ENCODE data around the gene AP1M1. TPM values are rescaled to one million over a fixed set of nuclear protein-coding genes. Genes with fewer than 3 reads are reported as not detected.

AP1M1 gene
- polyA plus RNA-seq, 4 donors: 56.4 to 69.1 (median 62.5) TPM

DNA sequence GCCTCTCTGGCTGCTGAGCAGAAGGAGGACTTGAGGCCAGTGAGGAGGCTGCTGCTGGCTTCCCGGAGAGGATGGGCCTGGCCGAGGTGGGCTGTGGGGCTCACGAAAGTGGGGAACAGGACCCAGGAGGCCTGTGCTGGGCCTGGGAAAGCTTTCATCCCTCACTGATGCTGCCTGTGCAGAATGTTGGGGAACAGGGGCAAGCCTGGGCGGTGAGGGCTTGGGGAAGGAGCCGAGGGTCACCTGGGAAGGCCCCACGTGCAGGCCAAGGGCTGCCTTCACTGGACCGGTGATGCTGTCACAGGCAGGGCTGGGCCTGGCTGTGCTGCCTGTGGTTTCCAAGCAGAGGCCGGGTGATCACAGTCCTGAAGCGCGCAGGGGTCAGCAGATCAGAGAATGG, 9.4 kb downstream of the AP1M1 start:
- no peak for DNase-seq (ENCODE audit: low read depth in 4 of 4, low spot score in 2 of 4)

- no peak for DNase-seq (ENCODE audit: low read depth in 4 of 4, low spot score in 2 of 4)
These were observed 9.8 kb downstream of the AP1M1 start for GRCh38 chr19:16207490-16208025.

DNA sequence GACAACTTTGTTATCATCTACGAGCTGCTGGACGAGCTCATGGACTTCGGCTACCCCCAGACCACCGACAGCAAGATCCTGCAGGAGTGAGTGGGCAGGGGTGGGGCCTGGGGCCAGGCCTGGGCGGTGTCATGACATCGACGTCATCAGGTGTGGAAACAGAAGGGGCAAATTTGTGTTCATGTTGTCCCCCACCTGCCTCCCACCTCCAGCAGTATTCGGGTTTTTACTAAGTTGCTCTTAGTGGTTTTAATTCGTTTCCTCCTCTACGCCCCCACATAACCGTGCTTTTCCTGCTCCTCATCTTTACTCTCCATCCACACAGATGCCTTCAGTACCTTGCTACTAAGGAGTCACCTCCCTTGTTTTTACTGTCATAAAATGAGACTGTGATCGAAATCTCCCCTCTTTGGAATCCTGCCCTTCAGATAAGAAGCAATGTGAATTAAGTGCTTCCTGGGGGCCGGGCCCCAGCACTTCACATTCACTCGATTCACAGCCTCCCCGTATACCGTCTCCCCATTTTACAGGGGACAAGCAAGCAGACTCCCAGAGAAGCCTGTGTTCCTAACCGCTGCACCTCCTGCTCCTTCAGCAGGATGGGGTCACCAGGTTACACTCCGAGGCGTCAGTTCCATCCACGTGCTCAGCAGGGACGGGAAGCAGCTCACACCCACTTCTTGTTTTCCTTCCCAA, 10.5 kb downstream of the AP1M1 start:
- DNase-seq (ENCODE audit: low read depth in 4 of 4, low spot score in 2 of 4): no peak

- DNase-seq (ENCODE audit: low read depth in 4 of 4, low spot score in 2 of 4): no peak
These were observed 11.3 kb downstream of the AP1M1 start for GRCh38 chr19:16208847-16209665.

GRCh38 chr19:16210168-16210567, 12.5 kb downstream of the AP1M1 start:
- DNase-seq (ENCODE audit: low read depth in 4 of 4, low spot score in 2 of 4): no peak

GRCh38 chr19:16213076-16213475, 15.4 kb downstream of the AP1M1 start:
- DNase-seq (ENCODE audit: low read depth in 4 of 4, low spot score in 2 of 4): no peak

- DNase-seq (ENCODE audit: low read depth in 4 of 4, low spot score in 2 of 4): no peak
These were observed 19.3 kb downstream of the AP1M1 start for GRCh38 chr19:16216744-16217670.

DNA sequence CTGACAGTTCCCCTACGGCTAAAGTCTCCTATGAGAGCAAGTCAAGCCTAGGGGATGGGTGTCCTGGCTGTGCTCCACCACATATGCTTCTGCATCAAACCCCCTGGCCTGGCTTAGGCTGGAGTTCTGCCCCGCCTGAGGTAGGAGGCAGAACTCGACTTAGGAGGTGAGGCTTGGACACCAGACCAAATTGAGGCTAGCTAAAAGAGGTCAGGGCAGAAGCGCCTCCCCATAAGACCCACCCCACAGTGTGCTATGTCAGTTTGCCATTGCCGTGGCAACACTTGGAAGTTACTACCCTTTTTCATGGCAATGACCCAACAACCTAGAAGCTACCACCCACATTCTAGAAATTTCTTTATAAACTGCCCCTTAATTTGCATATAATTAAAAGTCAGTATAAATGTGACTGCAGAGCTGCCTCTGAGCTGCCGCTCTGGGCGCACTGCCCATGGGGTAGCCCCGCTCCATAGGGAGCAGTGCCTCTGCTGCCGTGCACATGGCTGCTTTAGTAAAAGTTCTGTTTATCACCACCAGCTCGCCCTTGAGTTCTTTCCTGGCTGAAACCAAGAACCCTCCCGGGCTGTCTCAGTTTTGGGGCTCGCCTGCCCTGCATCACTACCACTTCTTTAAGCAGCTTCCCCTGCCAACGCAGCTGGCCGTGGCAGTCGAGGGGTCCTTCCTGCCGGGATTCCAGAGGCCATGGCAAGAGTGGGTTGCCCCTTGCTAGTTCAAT, 20.2 kb downstream of the AP1M1 start:
- DNase-seq (ENCODE audit: low read depth in 4 of 4, low spot score in 2 of 4): no peak

- no peak for DNase-seq (ENCODE audit: low read depth in 4 of 4, low spot score in 2 of 4)
These were observed 21.1 kb downstream of the AP1M1 start for GRCh38 chr19:16218851-16219250.

DNA sequence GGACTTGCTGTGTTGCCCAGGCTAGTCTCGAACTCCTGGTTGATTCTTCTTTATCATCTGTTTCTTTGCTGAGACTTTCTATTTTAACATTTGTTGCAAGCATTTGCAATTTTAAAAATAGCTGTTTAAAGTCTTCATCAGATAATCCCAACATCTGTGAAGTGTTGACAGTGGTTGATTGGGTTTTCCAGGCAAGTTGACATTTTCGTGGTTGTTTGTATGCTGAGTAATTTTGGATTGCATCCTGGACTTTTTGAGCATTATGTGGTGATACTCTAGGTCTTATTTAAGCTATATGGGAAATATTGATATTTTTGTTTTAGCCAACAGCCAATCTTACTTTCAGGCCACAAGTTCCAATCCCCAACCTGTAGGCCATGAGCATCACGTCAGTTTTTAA, 25.1 kb downstream of the AP1M1 start:
- DNase-seq (ENCODE audit: low read depth in 4 of 4, low spot score in 2 of 4): no peak

- no peak for DNase-seq (ENCODE audit: low read depth in 4 of 4, low spot score in 2 of 4)
These were observed 26.0 kb downstream of the AP1M1 start for GRCh38 chr19:16223746-16224145.

- DNase-seq (ENCODE audit: low read depth in 4 of 4, low spot score in 2 of 4): no peak
These were observed 26.8 kb downstream of the AP1M1 start for GRCh38 chr19:16224293-16225045.

- no peak for DNase-seq (ENCODE audit: low read depth in 4 of 4, low spot score in 2 of 4)
These were observed 27.8 kb downstream of the AP1M1 start for GRCh38 chr19:16225279-16226183.

GRCh38 chr19:16226184-16226591, 28.5 kb downstream of the AP1M1 start:
- no peak for DNase-seq (ENCODE audit: low read depth in 4 of 4, low spot score in 2 of 4)

GRCh38 chr19:16226878-16227836, 29.4 kb downstream of the AP1M1 start:
- no peak for DNase-seq (ENCODE audit: low read depth in 4 of 4, low spot score in 2 of 4)

DNA sequence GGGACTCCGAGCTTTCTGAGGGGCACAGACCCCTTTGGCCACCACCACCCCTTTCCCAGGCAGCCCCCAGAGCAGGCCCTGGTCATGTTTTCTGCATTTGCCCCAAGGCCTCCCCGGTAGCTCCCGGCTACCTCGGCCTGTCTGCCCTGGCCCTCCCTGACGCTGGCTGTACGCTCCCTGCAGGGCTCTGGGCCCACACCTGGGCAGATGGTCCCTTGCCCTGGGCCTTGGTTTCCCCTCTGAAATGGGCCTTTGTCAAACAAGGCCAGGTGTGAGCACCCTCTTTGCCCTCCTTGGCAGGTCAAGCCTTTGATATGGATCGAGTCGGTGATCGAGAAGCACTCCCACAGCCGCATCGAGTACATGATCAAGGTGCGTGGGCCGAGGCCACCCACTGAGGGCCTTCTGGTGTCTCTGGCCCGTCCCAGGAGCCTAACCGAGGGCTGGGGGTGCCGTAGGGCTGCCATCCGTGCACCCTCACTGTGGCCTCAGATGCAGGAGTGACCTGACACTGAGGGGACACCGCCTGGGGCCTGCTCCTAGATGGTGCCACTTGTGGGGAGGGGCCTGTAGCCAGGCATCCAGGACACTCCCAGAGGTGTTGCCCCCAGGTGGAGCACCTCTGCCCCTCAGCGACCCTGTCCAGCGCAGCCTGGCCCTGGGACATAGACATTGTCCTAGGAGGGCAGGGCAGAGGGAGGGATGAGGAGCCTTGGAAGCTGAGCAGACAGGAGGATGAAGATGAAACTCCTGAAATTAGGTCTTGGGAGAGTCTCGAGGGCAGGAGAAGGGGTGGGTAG, 30.3 kb downstream of the AP1M1 start:
- DNase-seq (ENCODE audit: low read depth in 4 of 4, low spot score in 2 of 4): no peak
